ENCODE data around the gene PDE4DIP. TPM values are rescaled to one million over a fixed set of nuclear protein-coding genes. Genes with fewer than 3 reads are reported as not detected.
"Not testable (repeated sequence)": the region's sequence is repeated elsewhere in the genome, so short reads cannot be mapped to it uniquely, and the experiment has no call there.

Gene PDE4DIP
- total RNA-seq, 1 experiment from 2014 or later, result 6.7 TPM

- DNase-seq (ENCODE audit: low spot score), result not testable (repeated sequence)
These were observed 131.2 kb downstream of the PDE4DIP start for GRCh38 chr1:148975453-148975852.

DNA sequence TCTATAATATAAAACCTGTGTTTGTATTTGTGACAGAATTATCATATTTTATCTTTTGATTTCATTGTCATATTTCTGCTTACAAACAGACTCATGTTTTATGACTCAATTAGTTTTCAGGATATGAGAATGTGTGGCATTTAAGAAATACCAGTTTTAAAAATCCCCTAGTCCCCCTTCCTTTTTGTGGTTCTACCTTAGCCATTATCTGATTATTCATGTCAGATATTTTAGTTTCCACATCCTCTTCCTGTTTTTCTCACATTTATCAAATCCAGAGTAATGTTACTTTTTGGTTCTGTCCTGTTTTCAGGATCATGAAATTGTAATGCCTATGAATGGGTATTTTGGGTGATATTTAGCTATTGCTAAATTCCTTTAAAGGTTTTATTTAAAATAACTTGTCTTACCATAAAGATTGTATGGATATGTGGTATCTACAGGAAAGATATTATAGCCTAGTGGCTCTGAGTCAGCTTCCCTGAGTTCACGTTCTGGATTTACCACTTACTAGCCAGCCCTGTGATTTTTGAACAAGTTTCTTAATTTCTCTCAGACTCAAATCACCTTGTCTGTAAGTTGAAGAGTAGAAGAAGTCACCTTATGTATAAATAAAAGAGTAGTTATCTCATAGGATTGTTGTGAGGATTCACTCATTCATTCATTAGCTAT is 131.8 kb downstream of the PDE4DIP start:
- not testable (repeated sequence) for DNase-seq (ENCODE audit: low spot score)

DNA sequence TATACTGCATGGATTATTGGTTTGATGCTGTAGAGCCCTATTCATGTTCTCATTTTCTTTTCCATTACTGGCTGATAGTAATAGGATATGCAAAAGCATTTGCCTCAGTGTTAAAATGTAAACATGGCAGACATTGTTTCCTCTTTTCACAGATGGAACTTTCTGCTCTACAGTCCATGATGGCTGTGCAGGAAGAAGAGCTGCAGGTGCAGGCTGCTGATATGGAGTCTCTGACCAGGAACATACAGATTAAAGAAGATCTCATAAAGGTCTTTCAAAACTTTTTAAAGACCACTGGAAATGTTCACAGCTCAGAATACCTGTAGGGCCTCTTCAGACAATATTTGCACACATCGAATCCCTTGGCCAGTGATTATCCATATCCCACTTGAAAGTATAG is 133.6 kb downstream of the PDE4DIP start:
- DNase-seq (ENCODE audit: low spot score), result not testable (repeated sequence)

DNA sequence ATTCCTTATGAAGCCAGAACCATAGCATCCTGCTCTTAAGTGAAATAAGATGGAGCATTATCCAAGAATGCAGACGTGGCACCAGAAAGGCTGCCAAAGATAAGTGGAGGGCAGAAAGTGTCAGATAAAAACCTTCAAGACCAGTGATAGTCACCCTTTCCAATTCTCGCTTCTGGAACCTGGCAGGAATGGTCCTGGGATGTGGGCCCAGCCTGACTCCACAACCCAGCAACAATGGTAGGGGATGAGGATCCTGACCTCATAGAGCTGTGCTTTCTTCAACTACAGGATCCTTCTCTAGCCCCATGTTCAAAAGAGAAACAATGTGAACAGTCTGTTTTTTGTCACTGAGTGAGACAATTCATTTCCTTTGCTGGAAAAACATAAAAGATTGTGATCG is 145.2 kb downstream of the PDE4DIP start:
- DNase-seq (ENCODE audit: low spot score), result not testable (repeated sequence)

DNA sequence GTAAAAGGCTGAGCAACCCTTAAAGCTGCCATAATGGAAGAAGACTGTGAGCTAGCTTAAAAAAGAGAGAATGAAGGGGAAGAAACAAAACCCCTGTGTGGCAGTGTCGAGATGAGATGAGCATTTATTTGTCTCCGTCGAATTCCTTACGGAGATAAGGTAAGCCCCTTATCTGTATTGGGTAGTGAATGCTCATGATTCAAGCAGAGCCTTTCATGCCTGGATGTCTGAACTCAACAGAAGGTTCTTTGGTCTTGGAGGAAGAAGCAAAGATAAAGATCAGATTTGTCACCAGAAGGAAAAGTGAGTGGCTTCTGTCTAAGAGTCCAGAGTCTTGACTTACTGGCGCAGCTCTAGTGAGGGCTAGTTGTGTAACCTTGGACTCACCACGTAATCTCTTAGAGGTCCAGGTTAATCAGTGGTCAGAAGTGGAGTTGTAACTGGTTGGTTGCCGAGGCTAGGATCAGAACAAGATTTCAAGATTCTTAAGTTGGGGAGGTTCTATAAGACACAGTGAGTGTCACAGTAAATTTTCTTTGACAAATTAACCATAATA is 146.1 kb downstream of the PDE4DIP start:
- not testable (repeated sequence) for DNase-seq (ENCODE audit: low spot score)

DNA sequence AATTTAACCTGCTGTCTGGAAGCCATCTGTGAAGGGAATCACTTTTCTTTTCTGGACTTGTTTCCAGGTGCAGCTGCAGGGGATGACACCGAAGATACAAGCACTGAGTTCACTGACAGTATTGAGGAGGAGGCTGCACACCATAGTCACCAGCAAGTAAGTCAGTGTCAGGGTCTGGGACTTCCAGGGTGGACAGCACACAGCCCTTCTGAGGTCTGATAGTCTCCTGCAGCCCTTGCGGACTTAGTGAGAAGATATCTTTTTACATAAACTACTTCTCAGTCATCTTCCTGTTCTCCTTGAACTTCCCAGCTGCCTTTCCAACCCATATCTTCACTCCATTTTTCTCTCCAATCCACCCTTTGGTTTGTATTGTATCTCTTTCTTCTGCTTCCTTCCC is 147.6 kb downstream of the PDE4DIP start:
- not testable (repeated sequence) for DNase-seq (ENCODE audit: low spot score)

GRCh38 chr1:148992364-148992763 is 148.1 kb downstream of the PDE4DIP start:
- not testable (repeated sequence) for DNase-seq (ENCODE audit: low spot score)

GRCh38 chr1:148996449-148997224 is 152.4 kb downstream of the PDE4DIP start:
- not testable (repeated sequence) for DNase-seq (ENCODE audit: low spot score)

- DNase-seq (ENCODE audit: low spot score), result not testable (repeated sequence)
These were observed 153.2 kb downstream of the PDE4DIP start for GRCh38 chr1:148997405-148997804.

- not testable (repeated sequence) for DNase-seq (ENCODE audit: low spot score)
These were observed 158.4 kb downstream of the PDE4DIP start for GRCh38 chr1:149002664-149003063.

GRCh38 chr1:149008326-149008725 is 164.1 kb downstream of the PDE4DIP start:
- DNase-seq (ENCODE audit: low spot score), result not testable (repeated sequence)

- DNase-seq (ENCODE audit: low spot score), result not testable (repeated sequence)
These were observed 164.5 kb downstream of the PDE4DIP start for GRCh38 chr1:149008769-149009168.

GRCh38 chr1:149009761-149010160 is 165.5 kb downstream of the PDE4DIP start:
- not testable (repeated sequence) for DNase-seq (ENCODE audit: low spot score)

GRCh38 chr1:149012599-149012998 is 168.4 kb downstream of the PDE4DIP start:
- DNase-seq (ENCODE audit: low spot score), result not testable (repeated sequence)

- not testable (repeated sequence) for DNase-seq (ENCODE audit: low spot score)
These were observed 169.3 kb downstream of the PDE4DIP start for GRCh38 chr1:149013513-149013912.

GRCh38 chr1:149015522-149015921 is 171.3 kb downstream of the PDE4DIP start:
- DNase-seq (ENCODE audit: low spot score), result not testable (repeated sequence)

DNA sequence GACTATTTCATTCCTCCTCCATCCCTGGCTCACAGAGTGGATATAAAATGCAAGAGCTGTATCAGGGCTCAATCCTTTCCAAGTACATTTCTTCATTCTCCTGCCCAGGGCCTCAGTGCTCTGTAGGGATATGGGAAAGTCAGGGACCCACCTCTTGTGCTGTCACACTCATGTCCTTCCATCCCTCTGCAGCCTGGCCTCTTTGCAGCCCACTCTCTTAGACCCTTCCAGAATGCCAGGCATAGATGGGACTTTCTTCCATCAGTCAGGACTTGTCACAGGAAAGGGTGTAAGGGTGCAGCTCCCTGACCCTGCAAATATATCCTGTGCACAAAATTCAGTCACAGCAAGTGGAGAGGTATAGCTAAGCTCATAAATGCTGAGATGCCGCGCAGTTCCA is 172.4 kb downstream of the PDE4DIP start:
- DNase-seq (ENCODE audit: low spot score), result not testable (repeated sequence)

- not testable (repeated sequence) for DNase-seq (ENCODE audit: low spot score)
These were observed 174.3 kb downstream of the PDE4DIP start for GRCh38 chr1:149018577-149018976.

DNA sequence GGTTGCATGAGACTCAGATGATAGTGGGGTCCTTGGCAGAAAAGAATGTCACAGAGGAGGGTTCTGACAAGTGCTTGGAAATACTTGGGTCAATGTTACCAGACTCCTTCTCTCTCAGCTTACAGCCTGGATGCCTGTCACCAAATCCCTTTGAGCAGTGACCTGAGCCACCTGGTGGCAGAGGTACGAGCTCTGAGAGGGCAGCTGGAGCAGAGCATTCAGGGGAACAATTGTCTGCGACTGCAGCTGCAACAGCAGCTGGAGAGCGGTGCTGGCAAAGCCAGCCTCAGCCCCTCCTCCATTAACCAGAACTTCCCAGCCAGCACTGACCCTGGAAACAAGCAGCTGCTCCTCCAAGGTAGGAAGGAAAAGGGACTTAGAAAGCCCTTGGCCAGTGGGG is 180.1 kb downstream of the PDE4DIP start:
- DNase-seq (ENCODE audit: low spot score), result not testable (repeated sequence)

DNA sequence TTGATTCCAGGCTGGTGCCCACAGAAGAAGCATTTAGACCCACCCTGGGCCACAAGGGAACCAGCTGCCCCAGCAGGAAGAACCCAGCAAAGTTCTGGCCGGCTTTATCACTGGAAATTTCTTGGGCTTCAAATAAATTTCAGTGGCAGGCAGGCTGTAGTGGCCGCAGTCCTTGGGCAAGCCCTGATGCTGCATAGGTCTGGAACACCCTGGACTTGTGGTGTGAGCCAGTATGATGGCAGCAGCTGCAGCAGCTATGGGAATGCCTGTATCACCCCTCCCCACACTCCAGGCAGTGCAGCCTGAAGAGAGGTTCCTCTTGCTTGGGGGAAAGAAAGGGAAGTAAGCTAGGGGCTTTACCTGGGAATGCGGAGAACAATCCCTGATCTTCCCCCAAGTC is 189.7 kb downstream of the PDE4DIP start:
- DNase-seq (ENCODE audit: low spot score), result not testable (repeated sequence)

DNA sequence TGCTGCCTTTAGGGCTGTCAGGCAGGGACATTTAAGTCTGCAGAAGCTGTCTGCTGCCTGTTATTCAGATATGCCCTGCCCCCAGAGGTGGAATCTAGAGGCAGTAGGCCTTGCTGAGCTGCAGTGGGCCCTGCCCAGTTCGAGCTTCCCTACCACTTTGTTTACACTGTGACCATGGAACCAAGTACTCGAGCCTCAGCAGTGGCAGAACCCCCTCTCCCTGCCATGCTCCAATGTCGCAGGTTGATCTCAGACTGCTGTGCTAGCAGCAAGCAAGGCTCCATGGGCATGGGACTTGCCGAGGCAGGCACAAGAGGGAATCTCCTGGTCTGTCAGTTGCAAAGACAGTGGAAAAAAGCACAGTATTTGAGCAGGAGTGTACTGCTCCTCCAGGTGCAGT is 198.8 kb downstream of the PDE4DIP start:
- not testable (repeated sequence) for DNase-seq (ENCODE audit: low spot score)

DNA sequence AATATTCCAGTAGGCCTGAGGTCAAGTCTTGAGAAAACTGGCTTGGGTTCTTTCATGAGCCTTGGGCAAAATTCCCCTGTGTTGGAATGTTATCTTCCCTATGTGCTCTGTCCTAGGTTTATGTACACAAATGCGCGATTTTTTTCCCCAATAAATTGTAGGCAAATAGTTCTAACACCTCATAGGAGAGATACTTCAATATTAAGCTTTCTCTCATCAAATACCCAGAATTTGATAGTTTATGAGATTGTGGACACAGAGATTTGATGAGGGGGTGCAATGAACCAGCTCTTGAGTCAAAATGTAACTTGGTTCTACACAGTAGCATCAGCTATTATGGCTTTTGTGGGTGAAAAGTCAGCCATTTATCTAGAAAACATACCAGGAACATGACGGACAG is 220.4 kb downstream of the PDE4DIP start:
- not testable (repeated sequence) for DNase-seq (ENCODE audit: low spot score)

All from H4 (cell line).